Measurements from ENCODE around the gene YIF1A.

DNA sequence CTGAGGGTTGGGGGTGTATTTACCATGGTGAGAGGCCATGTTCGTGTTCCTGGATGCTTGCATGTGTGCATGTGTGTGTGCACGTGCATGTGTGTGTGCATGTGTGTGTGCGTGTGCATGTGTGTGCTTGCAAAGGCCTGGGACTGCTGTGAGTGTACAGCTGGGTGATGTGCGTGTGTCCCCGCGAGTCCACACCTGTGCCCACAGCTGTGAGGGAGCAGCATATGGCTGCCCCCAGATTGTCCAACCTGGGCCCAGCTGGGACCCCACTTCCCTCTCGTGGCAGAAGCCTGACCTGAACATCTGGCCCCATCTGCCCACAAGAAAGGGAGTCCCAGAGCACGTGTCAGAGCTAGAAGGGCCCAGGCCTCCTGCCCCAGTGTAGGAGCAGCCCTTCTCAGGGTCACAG lies 36.3 kb upstream of the YIF1A start:
- TF ChIP-seq, protein P1, sequence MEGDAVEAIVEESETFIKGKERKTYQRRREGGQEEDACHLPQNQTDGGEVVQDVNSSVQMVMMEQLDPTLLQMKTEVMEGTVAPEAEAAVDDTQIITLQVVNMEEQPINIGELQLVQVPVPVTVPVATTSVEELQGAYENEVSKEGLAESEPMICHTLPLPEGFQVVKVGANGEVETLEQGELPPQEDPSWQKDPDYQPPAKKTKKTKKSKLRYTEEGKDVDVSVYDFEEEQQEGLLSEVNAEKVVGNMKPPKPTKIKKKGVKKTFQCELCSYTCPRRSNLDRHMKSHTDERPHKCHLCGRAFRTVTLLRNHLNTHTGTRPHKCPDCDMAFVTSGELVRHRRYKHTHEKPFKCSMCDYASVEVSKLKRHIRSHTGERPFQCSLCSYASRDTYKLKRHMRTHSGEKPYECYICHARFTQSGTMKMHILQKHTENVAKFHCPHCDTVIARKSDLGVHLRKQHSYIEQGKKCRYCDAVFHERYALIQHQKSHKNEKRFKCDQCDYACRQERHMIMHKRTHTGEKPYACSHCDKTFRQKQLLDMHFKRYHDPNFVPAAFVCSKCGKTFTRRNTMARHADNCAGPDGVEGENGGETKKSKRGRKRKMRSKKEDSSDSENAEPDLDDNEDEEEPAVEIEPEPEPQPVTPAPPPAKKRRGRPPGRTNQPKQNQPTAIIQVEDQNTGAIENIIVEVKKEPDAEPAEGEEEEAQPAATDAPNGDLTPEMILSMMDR (IDR thresholded peaks at IDR 0.05) = no peak
- no peak for TF ChIP-seq POLR2A (IDR thresholded peaks at IDR 0.05)
